Memory B cell (primary cell): ENCODE data around the gene CLDN15.

Experiments used
- ATAC-seq: fragments of 150-1000 bp; cut with Tn5 transposase; 2 replicates; pipeline ENCODE4 v1.10.0; 2021; ENCODE audit warnings: low read depth, mild to moderate bottlenecking, moderate library complexity
- DNase-seq, 2 donors: peaks; one replicate each; pipeline ENCODE4 v3.0.0; 2022; ENCODE audit warnings: low spot score in 2 of 2
- H3K27ac Mint-ChIP-seq: one replicate; pipeline ENCODE4 v1.8.0; 2022; ENCODE audit warnings: mild to moderate bottlenecking, moderate library complexity, mixed read lengths
- H3K27me3 Mint-ChIP-seq: one replicate; pipeline ENCODE4 v1.8.0; 2022; ENCODE audit warnings: mixed read lengths
- H3K36me3 Mint-ChIP-seq: one replicate; pipeline ENCODE4 v1.8.0; 2022; ENCODE audit warnings: mild to moderate bottlenecking, mixed read lengths
- H3K4me1 Mint-ChIP-seq: one replicate; pipeline ENCODE4 v1.8.0; 2022; ENCODE audit warnings: mixed read lengths
- H3K4me3 Mint-ChIP-seq: one replicate; pipeline ENCODE4 v1.8.0; 2022; ENCODE audit warnings: mild to moderate bottlenecking, moderate library complexity, mixed read lengths
- H3K9me3 Mint-ChIP-seq: one replicate; pipeline ENCODE4 v1.8.0; 2022; ENCODE audit warnings: mixed read lengths

Gene CLDN15

GRCh38 chr7:101220295-101220694 lies 17.3 kb downstream of the CLDN15 start:
- Mint-ChIP-seq H3K27me3 (no peaks in the 10 kb centered on the region), H3K27ac (no peak overlapping the region), H3K4me1 (peaks cover 23% of the 10 kb centered on the region), H3K36me3 (peaks cover 18% of the 10 kb centered on the region), H3K4me3 (no peak overlapping the region), H3K9me3 (no peaks in the 10 kb centered on the region)
- DNase-seq (no peak), ATAC-seq (no peak)

- Mint-ChIP-seq H3K36me3 (peaks cover 15% of the 10 kb centered on the region), H3K27me3 (no peaks in the 10 kb centered on the region), H3K9me3 (no peaks in the 10 kb centered on the region), H3K27ac (peak overlapping the region; percentile 93), H3K4me1 (peaks cover 23% of the 10 kb centered on the region), H3K4me3 (peak overlapping the region; percentile 96)
- ATAC-seq (no peak), DNase-seq (no peak)
These were observed 19.1 kb downstream of the CLDN15 start for GRCh38 chr7:101218236-101219125.

DNA sequence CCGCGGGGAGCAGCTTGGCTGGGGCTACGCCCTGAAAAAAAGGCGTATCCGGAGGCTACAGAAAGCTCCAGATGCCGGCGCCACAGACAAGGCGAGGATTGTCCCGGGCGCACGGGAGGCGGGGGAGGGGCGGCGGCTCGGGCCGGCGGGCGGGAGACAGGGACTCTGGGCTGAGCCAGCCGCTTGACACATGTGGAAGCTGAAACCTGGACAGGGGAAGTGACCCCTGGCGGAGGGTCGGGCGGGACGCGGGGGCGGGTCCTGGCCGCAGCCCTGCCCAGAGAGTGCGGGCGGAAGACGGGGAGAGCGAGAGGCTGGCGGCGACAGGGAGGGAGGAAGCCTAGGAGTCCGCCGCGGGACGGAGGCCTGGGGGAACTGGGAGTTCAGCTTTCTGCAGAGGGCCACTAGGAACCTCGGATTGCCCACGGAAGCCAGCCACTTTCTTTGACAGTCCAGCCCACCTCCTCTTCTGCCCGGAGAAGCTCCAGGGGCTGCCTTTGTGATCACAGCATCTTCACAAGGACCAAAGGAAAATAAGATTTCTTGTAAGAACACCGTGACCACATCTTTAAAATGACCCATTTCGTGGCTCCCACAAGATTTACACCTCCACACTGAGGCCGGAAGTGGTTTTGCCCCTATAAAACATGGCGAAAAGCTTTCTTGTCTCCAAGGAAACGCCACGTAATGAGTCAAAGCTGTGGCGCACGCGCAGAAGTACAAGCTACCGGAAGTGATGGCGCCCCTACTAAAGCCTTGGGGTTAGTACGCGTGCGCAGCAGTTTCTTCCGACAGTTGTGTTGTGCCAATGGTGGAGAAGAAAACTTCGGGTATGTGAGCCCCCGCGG lies 20.0 kb downstream of the CLDN15 start, which contains the start of the genes PLOD3 and ZNHIT1:
TSS of gene PLOD3 (minus strand) at position 194 of the 848 bp plus-strand sequence. CDS start 307 bp downstream, outside the sequence.
TSS of gene ZNHIT1 (plus strand) at position 778 of the 848 bp plus-strand sequence. CDS start at position 809, 31 bp downstream.
- Mint-ChIP-seq H3K9me3 (no peaks in the 10 kb centered on the region), H3K4me3 (peak within 1 kb of the TSS; percentile 96), H3K4me1 (peaks cover 23% of the 10 kb centered on the region), H3K36me3 (peaks cover 13% of the 10 kb centered on the region), H3K27me3 (no peaks in the 10 kb centered on the region), H3K27ac (peak within 1 kb of the TSS; percentile 93)
- ATAC-seq (peak; percentile 86), DNase-seq (peak; percentile 82 to 91)

- no peaks in the 10 kb centered on the region for H3K9me3 Mint-ChIP-seq
- no peak for DNase-seq
- peaks cover 20% of the 10 kb centered on the region for H3K4me1 Mint-ChIP-seq
- H3K27me3 Mint-ChIP-seq = no peaks in the 10 kb centered on the region
- H3K27ac Mint-ChIP-seq = peak overlapping the region; percentile 93
- peaks cover 10% of the 10 kb centered on the region for H3K36me3 Mint-ChIP-seq
- no peak for ATAC-seq
- H3K4me3 Mint-ChIP-seq = peak overlapping the region; percentile 96
These were observed 20.7 kb downstream of the CLDN15 start for GRCh38 chr7:101216860-101217387.

DNA sequence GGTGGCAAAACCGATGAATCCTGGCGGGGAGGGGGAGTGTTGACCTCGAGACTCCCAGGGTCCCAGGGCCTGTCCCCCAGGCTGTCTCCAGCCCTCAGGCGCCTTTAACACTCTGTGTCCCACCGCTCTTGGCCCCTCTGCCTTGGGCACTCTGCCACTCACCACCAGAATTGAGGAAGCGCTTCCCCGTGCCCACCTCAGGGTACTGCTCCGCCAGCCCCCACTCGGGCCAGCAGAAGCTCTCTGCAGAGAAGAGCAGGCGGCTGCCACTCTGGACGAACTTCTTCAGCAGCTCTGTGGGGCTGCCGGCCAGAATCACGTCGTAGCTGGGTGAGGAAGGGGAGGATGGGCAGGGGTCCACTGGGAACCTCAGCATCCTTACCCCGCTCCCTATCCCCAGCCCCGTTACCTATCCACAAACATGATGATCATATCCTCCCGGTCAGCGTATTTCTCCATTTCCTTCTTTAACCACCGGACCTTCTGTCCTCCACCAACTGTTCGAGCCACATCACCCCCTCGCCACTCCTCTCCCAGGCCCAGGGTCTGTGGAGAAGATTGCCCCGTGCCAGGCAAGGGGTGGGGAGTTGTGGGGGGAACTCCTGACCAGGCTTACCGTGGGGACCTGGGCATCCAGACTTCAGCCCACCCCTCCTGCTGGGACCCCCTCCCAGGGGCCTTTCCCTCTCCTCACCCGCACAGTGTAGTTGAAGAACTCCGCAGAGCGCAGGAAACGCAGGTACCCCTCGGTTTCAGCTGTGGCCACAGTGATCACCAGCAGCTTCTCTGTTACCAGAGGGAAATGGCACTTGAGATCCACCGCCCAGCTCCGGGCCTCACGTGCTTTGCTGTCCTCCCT lies 21.4 kb downstream of the CLDN15 start:
- peaks cover 6% of the 10 kb centered on the region for H3K36me3 Mint-ChIP-seq
- peaks cover 16% of the 10 kb centered on the region for H3K4me1 Mint-ChIP-seq
- no peak overlapping the region for H3K27ac Mint-ChIP-seq
- H3K4me3 Mint-ChIP-seq = peak overlapping the region; percentile 96
- ATAC-seq = no peak
- no peak for DNase-seq
- no peaks in the 10 kb centered on the region for H3K27me3 Mint-ChIP-seq
- H3K9me3 Mint-ChIP-seq = no peaks in the 10 kb centered on the region

- DNase-seq (no peak), ATAC-seq (no peak)
- Mint-ChIP-seq H3K36me3 (peaks cover 13% of the 10 kb centered on the region), H3K27ac (no peak overlapping the region), H3K27me3 (no peaks in the 10 kb centered on the region), H3K4me3 (no peak overlapping the region), H3K9me3 (no peaks in the 10 kb centered on the region), H3K4me1 (peaks cover 9% of the 10 kb centered on the region)
These were observed 25.6 kb downstream of the CLDN15 start for GRCh38 chr7:101212014-101212413.

- H3K36me3 Mint-ChIP-seq = peaks cover 15% of the 10 kb centered on the region
These were observed 26.1 kb downstream of the CLDN15 start for GRCh38 chr7:101211501-101211900.

DNA sequence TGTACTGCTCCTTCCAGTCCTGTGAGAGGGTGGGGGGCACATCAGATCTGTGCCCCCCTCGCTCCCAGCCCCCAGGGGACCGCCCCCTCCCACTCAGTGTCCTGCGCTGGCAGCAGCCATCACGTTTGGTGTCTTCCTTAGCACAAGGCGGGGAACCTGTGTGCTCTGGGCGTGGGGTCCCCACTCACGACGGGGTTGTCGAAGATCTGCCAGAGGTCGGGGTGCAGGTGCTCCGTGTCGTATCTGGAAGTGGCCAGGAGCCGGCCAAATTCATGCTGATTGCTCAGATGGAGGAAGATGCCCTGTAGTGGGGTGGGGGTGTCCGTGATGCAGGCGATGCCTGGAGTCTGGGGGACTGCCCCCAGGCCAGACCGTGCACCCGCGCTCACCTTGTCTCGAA lies 27.5 kb downstream of the CLDN15 start:
- no peak overlapping the region for H3K27ac Mint-ChIP-seq

More at GRCh38 chr7:101211501-101211900, 26.1 kb downstream of the CLDN15 start:
- no peak overlapping the region for H3K27ac Mint-ChIP-seq
- no peak overlapping the region for H3K4me3 Mint-ChIP-seq
- H3K27me3 Mint-ChIP-seq = no peaks in the 10 kb centered on the region
- H3K9me3 Mint-ChIP-seq = no peaks in the 10 kb centered on the region
- H3K4me1 Mint-ChIP-seq = peaks cover 6% of the 10 kb centered on the region
- ATAC-seq (no peak), DNase-seq (no peak)

DNA sequence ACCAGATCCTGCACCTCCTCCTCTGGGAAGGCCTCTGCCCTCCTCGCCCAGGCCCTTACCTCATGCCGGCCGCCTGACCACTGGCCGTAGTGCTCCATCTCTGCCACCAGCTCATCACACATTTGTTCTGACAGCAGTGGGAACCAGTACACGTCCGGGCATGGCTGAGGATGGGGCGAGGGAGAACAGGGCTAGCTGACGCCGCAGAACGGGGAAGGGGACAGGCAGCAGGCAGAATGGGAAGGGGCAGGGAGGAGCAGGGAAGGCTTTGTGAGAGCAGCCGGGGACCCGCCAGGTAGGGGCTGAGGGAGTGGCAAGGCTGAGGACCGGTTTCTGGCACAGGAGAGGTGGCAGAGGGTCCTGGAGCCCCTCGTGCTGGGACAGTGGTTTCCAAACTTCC lies 28.8 kb downstream of the CLDN15 start:
- no peaks in the 10 kb centered on the region for H3K9me3 Mint-ChIP-seq
- peaks cover 15% of the 10 kb centered on the region for H3K36me3 Mint-ChIP-seq
- no peaks in the 10 kb centered on the region for H3K27me3 Mint-ChIP-seq
- no peak for ATAC-seq
- H3K4me1 Mint-ChIP-seq = peaks cover 4% of the 10 kb centered on the region
- H3K4me3 Mint-ChIP-seq = no peak overlapping the region
- no peak for DNase-seq
- no peak overlapping the region for H3K27ac Mint-ChIP-seq

More for the DNA sequence above, 27.5 kb downstream of the CLDN15 start:
- no peaks in the 10 kb centered on the region for H3K9me3 Mint-ChIP-seq
- H3K4me3 Mint-ChIP-seq = no peak overlapping the region
- H3K36me3 Mint-ChIP-seq = peaks cover 19% of the 10 kb centered on the region
- DNase-seq (no peak), ATAC-seq (no peak)
- H3K27me3 Mint-ChIP-seq = no peaks in the 10 kb centered on the region
- peaks cover 3% of the 10 kb centered on the region for H3K4me1 Mint-ChIP-seq

GRCh38 chr7:101207459-101207858 lies 30.1 kb downstream of the CLDN15 start:
- DNase-seq (no peak), ATAC-seq (no peak)
- Mint-ChIP-seq H3K36me3 (peaks cover 15% of the 10 kb centered on the region), H3K4me3 (no peak overlapping the region), H3K4me1 (peaks cover 13% of the 10 kb centered on the region), H3K27me3 (no peaks in the 10 kb centered on the region), H3K27ac (no peak overlapping the region), H3K9me3 (no peaks in the 10 kb centered on the region)

- Mint-ChIP-seq H3K27ac (no peak overlapping the region), H3K36me3 (peaks cover 15% of the 10 kb centered on the region), H3K4me1 (peaks cover 14% of the 10 kb centered on the region), H3K4me3 (no peak overlapping the region), H3K27me3 (peaks cover under 1% of the 10 kb centered on the region), H3K9me3 (no peaks in the 10 kb centered on the region)
- DNase-seq = no peak
- ATAC-seq = no peak
These were observed 30.9 kb downstream of the CLDN15 start for GRCh38 chr7:101206665-101207042.

- H3K4me1 Mint-ChIP-seq = peaks cover 16% of the 10 kb centered on the region
- ATAC-seq = no peak
- no peak overlapping the region for H3K4me3 Mint-ChIP-seq
- peaks cover 2% of the 10 kb centered on the region for H3K27me3 Mint-ChIP-seq
- no peak for DNase-seq
- no peaks in the 10 kb centered on the region for H3K9me3 Mint-ChIP-seq
- H3K27ac Mint-ChIP-seq = no peak overlapping the region
- H3K36me3 Mint-ChIP-seq = peaks cover 15% of the 10 kb centered on the region
These were observed 31.5 kb downstream of the CLDN15 start for GRCh38 chr7:101205901-101206664.
